HepG2 (cell line): ENCODE measurements around the gene B3GNT8. TPM values are rescaled to one million over a fixed set of nuclear protein-coding genes. Genes with fewer than 3 reads are reported as not detected.

Source experiments
- FIP1L1 ChIP-seq: fragments of 200-400 bp; formaldehyde crosslinking; IDR thresholded peaks from 2 replicates; pipeline ENCODE4 v1.6.1; 2018; ENCODE audit warnings: low read depth, mild to moderate bottlenecking, low read length, moderate library complexity, borderline replicate concordance; ENCODE audit not compliant: insufficient read depth
- IRF2 ChIP-seq: IDR thresholded peaks from 2 replicates; pipeline ENCODE4 v1.6.1; 2018; ENCODE audit warnings: missing genetic modification reagents, missing compliant biosample characterization
- MXD4 ChIP-seq: IDR thresholded peaks from 2 replicates; pipeline ENCODE4 v1.6.1; 2016; ENCODE audit warnings: mild to moderate bottlenecking, missing biosample characterization, missing genetic modification reagents
- NFKBIZ ChIP-seq: IDR thresholded peaks from 2 replicates; pipeline ENCODE4 v1.6.1; 2018; ENCODE audit warnings: missing genetic modification reagents, missing compliant biosample characterization
- NR2F1 ChIP-seq, 2 experiments: fragments of 450-650 bp in 1 of 2; formaldehyde crosslinking in 1 of 2; IDR thresholded peaks; 2 replicates each; pipeline versions ENCODE4 v1.5.0 to v1.6.1; 2016 to 2020; ENCODE audit warnings: mild to moderate bottlenecking in 1 of 2, missing compliant biosample characterization in 1 of 2, missing genetic modification reagents in 1 of 2, moderate library complexity in 1 of 2
- RORA ChIP-seq: sonication (generic); formaldehyde crosslinking; IDR thresholded peaks from 2 replicates; pipeline ENCODE4 v1.5.0; 2020; ENCODE audit warnings: mild to moderate bottlenecking, missing genetic modification reagents, moderate library complexity
- SP1 ChIP-seq, 2 experiments: fragments of 450-650 bp in 1 of 2; sonication (generic) in 1 of 2; formaldehyde crosslinking in 1 of 2; IDR thresholded peaks; 2 replicates each; pipeline versions ENCODE4 v1.4.0 to v1.6.1; 2016 to 2020; ENCODE audit warnings: missing genetic modification reagents in 1 of 2
- ZBTB21 ChIP-seq: sonication (generic); formaldehyde crosslinking; IDR thresholded peaks from 2 replicates; pipeline ENCODE4 v1.4.0; 2020; ENCODE audit warnings: missing genetic modification reagents
- ZBTB42 ChIP-seq: sonication (generic); formaldehyde crosslinking; IDR thresholded peaks from 2 replicates; pipeline ENCODE4 v1.5.0; 2020; ENCODE audit warnings: mild to moderate bottlenecking, missing genetic modification reagents
- ZBTB7A ChIP-seq: sonication (generic); formaldehyde crosslinking; IDR thresholded peaks from 2 replicates; pipeline ENCODE4 v1.8.0; 2022; ENCODE audit warnings: mild to moderate bottlenecking, missing genetic modification reagents
- ZNF367 ChIP-seq: sonication (generic); formaldehyde crosslinking; IDR thresholded peaks from 2 replicates; pipeline ENCODE4 v1.4.0; 2020; ENCODE audit warnings: missing genetic modification reagents, borderline replicate concordance
- ZNF569 ChIP-seq: sonication (generic); formaldehyde crosslinking; IDR thresholded peaks from 2 replicates; pipeline ENCODE4 v1.5.0; 2020; ENCODE audit warnings: mild to moderate bottlenecking, missing genetic modification reagents, moderate library complexity, borderline replicate concordance
- ZNF879 ChIP-seq: sonication (generic); formaldehyde crosslinking; IDR thresholded peaks from 2 replicates; pipeline ENCODE4 v1.8.1; 2023; ENCODE audit warnings: missing genetic modification reagents
- polyA plus RNA-seq, 8 experiments: library from polyadenylated mRNA; depleted of rRNA in 3 of 8; stranded (reverse) in 7 of 8; unstranded in 1 of 8; fragments of >200 nt; fragmentation: Illumina TruSeq in 4 of 8; extraction: Trizol in 4 of 8; gene quantifications; 2 replicates each; pipeline versions ENCODE4 v1.2.1 to v1.2.3, GENCODE V29; 2011 to 2016; ENCODE audit warnings: low read depth in 4 of 8, missing spikeins in 1 of 8, mixed read lengths in 1 of 8; ENCODE audit not compliant: insufficient read depth in 1 of 8
- total RNA-seq, 5 experiments: library from RNA; depleted of rRNA; stranded (reverse); fragments of >200 nt; fragmentation: Illumina TruSeq; extraction: Trizol; gene quantifications; 2 replicates each; pipeline ENCODE4 v1.2.3, GENCODE V29; 2016; ENCODE audit warnings: low read depth in 1 of 5
- TF ChIP-seq, protein P1 (sequence below): sonication (generic); formaldehyde crosslinking; IDR thresholded peaks from 2 replicates; pipeline ENCODE4 v1.4.0; 2020; ENCODE audit warnings: mild to moderate bottlenecking, missing genetic modification reagents, borderline replicate concordance
- TF ChIP-seq, protein P2 (sequence below): IDR thresholded peaks from 2 replicates; pipeline ENCODE4 v1.6.1; 2016; ENCODE audit warnings: mild to moderate bottlenecking
- TF ChIP-seq, protein P3 (sequence below): IDR thresholded peaks from 2 replicates; pipeline ENCODE4 v1.6.1; 2016; ENCODE audit warnings: mild to moderate bottlenecking, missing biosample characterization, missing genetic modification reagents
- TF ChIP-seq, protein P4 (sequence below): sonication (generic); formaldehyde crosslinking; IDR thresholded peaks from 2 replicates; pipeline ENCODE4 v1.5.0; 2020; ENCODE audit warnings: missing genetic modification reagents
- TF ChIP-seq, protein P5 (sequence below): sonication (generic); formaldehyde crosslinking; IDR thresholded peaks from 2 replicates; pipeline ENCODE4 v1.4.0; 2020; ENCODE audit warnings: mild to moderate bottlenecking, missing genetic modification reagents

The B3GNT8 gene
- total and polyA plus RNA-seq, 2 of the 13 experiments (the other 11 are each of a cell fraction or from before 2014, with no cell fraction given) = 0.26 to 1.9 TPM

DNA sequence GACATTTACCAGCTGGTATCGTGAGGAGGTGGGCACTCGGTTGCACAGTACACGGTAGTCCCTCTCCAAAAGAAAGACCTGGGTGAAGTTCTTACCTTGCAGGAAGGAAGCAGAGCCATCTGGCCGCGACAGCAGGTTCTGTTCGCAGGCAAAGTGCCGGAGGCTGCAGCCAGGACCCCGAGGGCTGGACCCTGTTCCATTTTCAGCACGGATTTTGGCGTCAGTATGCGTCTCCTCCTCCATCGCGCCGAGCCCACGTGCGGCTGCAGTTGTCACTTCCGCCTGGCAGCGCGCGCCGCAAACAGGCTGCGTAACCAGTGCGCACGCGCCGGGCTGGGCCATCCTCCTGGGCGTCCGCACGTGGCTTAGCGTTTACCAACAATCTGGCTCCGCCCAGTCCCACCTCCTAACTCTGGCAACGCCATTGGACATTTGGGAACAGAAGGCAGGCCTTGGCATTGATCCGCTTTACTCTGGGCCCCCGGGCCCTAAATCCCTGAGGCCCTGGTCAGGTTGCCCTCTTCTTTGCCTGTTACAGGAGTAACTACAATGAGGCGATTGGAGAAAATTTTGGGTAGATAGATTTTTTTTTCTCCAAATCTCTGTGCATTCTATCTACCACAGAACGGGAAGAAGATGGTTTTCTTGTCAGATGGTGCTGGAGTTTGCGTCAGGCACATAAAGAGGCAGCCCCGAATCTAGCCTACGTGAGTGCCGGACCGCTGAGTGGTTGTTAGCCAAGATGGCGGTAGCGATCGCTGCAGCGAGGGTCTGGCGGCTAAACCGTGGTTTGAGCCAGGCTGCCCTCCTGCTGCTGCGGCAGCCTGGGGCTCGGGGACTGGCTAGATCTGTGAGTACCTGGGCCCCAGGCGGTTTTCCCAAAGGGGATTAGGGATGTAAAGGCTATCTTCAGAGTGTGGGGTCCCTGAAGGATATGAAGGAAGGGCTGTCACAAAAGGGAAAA is 29.8 kb downstream of the B3GNT8 start, which contains the start of the genes BCKDHA and EXOSC5 (continued):
- TF ChIP-seq ZBTB7A (CRISPR knock-in tag) (no peak), FIP1L1 (no peak), NR2F1 (CRISPR knock-in tag; IDR thresholded peaks at IDR 0.05) (no peak), ZNF569 (CRISPR knock-in tag) (0 out of 2 replicates have a peak, but pooled peaks have one; percentile 45), ZBTB21 (CRISPR knock-in tag) (no peak), ZNF367 (CRISPR knock-in tag) (0 out of 2 replicates have a peak, but pooled peaks have one; percentile 56), SP1 (IDR thresholded peaks at IDR 0.05) (no peak), SP1 (CRISPR knock-in tag; IDR thresholded peaks at IDR 0.05) (peak; percentile 86), ZNF879 (CRISPR knock-in tag) (no peak), ZBTB42 (CRISPR knock-in tag) (no peak), MXD4 (CRISPR knock-in tag) (peak; percentile 100), NFKBIZ (CRISPR knock-in tag) (peak; percentile 16; the same call in 1 of the 2 replicates), IRF2 (CRISPR knock-in tag) (no peak; the same call in none of the 2 replicates), RORA (CRISPR knock-in tag) (no peak)
- TF ChIP-seq, protein P1, sequence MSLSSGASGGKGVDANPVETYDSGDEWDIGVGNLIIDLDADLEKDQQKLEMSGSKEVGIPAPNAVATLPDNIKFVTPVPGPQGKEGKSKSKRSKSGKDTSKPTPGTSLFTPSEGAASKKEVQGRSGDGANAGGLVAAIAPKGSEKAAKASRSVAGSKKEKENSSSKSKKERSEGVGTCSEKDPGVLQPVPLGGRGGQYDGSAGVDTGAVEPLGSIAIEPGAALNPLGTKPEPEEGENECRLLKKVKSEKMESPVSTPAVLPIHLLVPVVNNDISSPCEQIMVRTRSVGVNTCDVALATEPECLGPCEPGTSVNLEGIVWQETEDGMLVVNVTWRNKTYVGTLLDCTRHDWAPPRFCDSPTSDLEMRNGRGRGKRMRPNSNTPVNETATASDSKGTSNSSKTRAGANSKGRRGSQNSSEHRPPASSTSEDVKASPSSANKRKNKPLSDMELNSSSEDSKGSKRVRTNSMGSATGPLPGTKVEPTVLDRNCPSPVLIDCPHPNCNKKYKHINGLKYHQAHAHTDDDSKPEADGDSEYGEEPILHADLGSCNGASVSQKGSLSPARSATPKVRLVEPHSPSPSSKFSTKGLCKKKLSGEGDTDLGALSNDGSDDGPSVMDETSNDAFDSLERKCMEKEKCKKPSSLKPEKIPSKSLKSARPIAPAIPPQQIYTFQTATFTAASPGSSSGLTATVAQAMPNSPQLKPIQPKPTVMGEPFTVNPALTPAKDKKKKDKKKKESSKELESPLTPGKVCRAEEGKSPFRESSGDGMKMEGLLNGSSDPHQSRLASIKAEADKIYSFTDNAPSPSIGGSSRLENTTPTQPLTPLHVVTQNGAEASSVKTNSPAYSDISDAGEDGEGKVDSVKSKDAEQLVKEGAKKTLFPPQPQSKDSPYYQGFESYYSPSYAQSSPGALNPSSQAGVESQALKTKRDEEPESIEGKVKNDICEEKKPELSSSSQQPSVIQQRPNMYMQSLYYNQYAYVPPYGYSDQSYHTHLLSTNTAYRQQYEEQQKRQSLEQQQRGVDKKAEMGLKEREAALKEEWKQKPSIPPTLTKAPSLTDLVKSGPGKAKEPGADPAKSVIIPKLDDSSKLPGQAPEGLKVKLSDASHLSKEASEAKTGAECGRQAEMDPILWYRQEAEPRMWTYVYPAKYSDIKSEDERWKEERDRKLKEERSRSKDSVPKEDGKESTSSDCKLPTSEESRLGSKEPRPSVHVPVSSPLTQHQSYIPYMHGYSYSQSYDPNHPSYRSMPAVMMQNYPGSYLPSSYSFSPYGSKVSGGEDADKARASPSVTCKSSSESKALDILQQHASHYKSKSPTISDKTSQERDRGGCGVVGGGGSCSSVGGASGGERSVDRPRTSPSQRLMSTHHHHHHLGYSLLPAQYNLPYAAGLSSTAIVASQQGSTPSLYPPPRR = no peak
- TF ChIP-seq, protein P2, sequence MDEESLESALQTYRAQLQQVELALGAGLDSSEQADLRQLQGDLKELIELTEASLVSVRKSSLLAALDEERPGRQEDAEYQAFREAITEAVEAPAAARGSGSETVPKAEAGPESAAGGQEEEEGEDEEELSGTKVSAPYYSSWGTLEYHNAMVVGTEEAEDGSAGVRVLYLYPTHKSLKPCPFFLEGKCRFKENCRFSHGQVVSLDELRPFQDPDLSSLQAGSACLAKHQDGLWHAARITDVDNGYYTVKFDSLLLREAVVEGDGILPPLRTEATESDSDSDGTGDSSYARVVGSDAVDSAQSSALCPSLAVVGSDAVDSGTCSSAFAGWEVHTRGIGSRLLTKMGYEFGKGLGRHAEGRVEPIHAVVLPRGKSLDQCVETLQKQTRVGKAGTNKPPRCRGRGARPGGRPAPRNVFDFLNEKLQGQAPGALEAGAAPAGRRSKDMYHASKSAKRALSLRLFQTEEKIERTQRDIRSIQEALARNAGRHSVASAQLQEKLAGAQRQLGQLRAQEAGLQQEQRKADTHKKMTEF = peak; percentile 85
- TF ChIP-seq, protein P3, sequence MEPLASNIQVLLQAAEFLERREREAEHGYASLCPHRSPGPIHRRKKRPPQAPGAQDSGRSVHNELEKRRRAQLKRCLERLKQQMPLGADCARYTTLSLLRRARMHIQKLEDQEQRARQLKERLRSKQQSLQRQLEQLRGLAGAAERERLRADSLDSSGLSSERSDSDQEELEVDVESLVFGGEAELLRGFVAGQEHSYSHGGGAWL (CRISPR knock-in tag) = peak; percentile 100
- TF ChIP-seq, protein P4, sequence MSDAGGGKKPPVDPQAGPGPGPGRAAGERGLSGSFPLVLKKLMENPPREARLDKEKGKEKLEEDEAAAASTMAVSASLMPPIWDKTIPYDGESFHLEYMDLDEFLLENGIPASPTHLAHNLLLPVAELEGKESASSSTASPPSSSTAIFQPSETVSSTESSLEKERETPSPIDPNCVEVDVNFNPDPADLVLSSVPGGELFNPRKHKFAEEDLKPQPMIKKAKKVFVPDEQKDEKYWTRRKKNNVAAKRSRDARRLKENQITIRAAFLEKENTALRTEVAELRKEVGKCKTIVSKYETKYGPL (CRISPR knock-in tag) = no peak
- TF ChIP-seq, protein P5, sequence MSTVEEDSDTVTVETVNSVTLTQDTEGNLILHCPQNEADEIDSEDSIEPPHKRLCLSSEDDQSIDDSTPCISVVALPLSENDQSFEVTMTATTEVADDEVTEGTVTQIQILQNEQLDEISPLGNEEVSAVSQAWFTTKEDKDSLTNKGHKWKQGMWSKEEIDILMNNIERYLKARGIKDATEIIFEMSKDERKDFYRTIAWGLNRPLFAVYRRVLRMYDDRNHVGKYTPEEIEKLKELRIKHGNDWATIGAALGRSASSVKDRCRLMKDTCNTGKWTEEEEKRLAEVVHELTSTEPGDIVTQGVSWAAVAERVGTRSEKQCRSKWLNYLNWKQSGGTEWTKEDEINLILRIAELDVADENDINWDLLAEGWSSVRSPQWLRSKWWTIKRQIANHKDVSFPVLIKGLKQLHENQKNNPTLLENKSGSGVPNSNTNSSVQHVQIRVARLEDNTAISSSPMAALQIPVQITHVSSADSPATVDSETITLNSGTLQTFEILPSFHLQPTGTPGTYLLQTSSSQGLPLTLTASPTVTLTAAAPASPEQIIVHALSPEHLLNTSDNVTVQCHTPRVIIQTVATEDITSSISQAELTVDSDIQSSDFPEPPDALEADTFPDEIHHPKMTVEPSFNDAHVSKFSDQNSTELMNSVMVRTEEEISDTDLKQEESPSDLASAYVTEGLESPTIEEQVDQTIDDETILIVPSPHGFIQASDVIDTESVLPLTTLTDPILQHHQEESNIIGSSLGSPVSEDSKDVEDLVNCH (CRISPR knock-in tag) = no peak
